ENCODE data around the gene CFAP45.

The CFAP45 gene

DNA sequence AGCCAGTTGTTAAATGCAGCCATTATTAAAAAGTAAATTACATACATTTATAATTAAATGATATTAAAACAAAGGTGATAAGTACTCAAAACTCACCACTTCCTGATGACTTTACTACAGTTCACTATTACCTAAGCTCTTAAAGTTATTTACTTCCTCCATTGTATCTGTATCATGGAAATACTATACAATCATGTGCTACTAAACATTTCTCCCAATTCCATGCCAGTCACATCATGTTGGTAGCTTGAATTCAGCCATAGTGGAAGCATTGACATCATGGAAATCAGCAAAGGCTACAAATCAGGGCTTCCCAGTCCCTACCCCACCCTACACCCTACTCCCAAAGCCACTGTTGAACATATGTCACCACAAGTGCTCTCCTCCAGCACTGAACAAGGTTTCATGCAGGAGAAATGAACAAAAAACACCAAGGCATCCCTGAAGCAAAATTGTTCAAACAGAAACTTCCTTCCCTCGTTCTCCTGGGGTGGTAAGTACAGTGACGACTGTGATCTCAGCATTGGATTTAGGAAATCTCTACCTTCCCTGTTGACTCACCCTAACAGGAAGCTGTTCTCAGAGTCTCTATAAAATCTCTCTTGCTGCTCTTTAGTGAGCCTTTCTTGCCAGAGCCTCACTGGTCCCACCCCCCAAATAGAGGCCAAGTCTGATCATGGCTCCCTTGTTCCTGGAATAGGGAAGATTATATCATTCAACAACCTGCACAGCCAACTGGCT lies 50.2 kb downstream of the CFAP45 start:
- no peak for DNase-seq (ENCODE audit: low read depth)

DNA sequence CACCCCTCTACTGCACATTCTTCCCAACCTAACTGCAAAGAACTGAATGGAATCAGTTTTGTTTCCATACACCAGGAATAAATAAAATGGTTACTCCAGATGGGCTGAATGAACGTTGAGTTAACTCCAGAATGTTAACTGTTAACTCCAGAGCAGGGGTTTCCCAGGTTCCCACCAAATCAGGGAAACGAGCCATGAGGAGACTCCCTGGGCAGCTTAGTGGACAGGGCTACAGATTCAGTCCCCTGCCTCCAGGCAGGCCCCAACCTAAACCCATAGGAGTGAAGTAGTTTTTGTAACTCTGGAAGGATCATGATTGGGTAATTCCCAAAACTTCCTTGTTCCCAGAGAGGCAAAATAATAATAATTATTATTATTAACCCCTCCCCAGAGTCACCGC lies 51.6 kb downstream of the CFAP45 start:
- DNase-seq (ENCODE audit: low read depth), result no peak

DNA sequence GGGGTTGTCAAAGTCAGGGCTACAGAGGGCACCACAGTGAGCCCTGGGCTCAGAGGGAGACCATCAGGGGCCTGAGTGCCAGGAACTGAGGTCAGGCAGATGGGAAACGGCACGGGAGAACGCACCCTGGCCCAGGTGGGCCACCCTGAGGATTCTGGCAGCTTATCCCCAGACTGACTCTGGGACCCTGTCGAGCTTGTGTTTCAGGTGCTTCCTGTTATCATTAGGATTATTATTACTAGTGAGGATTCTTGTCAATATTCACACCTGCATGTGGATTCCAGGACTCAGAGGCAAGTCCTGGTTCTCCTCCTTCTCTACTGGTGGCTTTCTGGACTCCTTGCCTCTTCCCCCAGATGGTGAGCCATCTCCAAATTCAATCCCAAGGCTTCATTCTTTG lies 52.7 kb downstream of the CFAP45 start:
- no peak for DNase-seq (ENCODE audit: low read depth)

DNA sequence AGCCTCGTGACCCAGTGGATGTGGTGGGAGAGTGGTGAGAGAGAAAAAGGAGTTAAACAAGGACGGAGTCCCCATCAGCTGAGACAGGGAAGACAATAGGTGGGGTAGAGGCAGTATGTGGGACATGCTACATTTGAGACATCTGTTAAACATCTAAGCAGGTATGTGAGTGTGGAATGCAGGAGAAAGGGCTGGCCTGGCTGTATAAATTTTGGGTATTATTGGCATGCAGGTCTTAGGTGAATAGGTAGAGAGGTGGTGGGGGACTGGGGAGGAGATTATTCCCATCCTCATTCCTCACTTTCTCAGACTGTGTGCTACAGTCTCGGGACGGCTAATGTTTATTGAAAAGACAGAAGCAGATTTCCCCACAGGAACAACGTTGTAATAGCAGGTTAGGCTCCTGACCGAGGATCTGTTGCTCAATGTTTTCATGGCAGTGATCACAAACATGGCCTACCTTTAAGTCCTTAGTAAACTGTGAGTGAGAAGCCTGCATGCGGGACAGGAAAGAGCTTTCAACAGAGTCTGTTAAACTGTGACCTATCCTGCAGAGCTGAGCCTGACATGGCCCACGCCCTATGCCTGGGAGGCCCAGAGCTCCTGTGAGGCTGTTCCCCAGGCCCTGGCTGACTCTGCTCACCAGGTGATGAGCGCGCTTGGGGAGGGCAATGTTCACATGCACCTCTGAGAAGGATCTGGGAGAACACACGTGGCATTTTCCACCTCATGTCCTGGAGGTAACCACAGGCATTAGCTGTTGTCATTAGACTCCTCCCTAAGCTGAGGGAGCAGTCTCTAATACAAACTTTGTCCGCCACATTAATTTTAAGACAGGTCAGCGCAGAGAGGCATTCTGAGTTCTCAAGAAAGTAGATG lies 54.0 kb downstream of the CFAP45 start:
- DNase-seq (ENCODE audit: low read depth), result no peak

DNA sequence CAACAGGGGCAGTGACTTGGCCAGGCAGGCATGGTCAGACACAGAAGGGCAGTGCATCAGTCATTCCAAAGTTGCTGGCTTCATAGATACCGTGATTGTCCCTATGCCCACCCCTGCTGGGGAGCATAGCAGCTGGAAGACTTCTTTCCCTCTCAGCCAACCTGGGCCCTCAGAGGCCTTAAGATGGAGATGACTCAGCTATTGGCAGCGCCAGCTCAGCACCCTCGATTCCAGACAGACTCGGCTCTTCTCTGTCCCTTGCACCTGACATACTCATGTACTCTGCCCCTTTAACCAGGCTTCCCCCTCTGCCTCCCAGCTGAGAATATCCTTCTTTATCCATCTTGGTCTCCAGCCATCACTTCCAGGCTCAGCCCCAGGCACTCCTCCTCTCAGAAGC lies 56.5 kb downstream of the CFAP45 start:
- no peak for DNase-seq (ENCODE audit: low read depth)

DNA sequence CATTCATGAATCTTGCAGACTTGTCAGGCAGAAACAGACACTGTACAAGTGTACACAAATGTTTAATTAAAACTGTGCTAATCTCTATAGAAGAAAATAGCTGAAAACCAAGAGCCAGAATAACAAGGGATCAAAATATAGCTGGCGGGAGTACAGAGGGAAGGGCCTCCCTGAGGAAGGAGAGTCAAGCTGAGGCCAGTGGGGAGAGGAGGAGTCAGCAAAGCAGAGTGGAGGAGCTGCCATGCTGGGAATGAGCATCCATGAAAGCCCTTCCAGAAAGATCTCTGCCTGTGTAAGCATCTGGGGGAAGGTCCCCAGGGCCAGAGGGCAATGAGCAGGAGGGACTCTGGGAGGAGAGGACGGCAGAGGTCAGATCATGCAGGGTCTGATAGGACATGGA lies 58.2 kb downstream of the CFAP45 start:
- no peak for DNase-seq (ENCODE audit: low read depth)

DNA sequence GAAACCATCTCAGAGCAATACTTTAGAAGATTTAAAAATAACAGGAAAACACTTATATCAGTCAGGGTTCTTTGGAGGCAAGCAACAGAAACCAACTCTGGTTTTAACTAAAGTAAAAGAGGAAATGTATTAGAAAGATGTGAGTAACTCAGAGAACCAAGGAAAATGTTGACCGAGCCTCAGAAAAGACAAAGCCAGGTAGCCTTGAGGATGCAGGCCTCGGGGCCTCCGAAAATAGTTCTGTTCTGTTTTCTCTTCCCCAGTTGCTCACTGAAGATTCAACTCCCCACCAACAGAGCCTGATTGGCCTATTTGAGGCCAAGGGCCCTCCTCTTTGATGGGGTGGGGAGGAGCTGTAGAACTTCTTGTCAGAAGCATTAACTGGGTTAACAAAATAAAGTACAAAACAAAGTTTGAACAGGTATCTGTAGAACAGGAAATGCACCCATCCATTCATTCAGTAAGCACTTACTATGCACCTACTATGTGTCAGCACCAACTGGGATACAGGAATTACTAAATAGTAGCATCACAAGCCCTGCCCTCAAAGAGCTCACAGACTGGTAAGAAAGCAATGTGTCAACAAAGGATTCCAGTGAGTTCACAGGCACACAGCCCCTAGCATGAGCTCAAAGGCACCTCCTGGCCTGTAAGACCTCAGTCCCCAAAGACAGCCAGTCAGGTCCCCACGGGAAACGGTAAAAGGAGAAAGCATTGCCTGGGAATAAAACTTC lies 60.7 kb downstream of the CFAP45 start:
- DNase-seq (ENCODE audit: low read depth), result no peak

DNA sequence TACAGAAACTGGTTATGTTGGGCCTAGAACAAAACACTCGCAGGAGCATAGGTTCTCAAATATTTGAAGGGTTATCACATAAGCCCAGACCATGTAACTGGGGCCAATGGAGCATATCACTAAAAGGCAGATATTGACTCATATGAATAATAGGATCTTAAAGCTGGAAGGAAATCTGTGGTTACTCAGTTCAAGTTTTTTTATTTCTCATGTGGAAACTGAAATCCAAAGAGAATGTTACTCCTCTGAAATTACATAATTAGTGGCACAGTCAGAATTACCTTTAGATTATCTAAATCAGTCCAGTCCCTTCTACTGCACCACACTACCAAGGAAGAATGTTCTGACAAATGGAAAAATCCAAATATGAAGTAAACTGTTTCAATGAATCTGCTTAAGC lies 61.2 kb downstream of the CFAP45 start:
- DNase-seq (ENCODE audit: low read depth), result no peak

DNA sequence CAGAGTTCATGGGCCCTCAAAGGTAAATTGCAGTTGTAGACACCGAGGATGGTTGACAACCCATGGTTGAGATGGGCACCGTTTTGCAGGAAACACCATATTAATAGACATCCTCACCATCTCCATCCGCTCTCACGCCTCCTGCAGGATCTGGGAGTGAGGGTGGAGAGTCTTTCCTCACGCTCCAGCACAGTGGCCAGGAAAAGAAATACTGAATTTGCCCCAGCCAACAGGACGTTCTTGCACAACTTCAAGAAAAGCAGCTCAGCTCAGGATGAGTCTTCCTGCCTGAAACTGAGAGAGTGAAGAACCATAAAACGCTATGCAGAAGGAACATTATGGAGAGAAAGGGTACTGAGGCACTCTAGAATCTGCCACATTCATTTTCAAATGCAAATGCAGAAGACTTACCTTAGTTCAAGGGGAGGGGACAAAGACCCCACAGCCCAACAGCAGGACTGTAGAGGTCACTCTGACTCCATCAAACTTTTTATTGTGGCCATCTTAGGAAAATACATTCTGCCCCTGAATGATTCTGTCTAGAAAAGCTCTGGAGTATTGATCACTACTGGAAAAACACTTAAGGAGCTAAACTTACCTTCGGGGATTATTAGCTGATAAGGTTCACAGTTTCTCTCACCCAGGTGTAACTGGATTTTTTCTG lies 64.0 kb downstream of the CFAP45 start:
- DNase-seq (ENCODE audit: low read depth), result no peak

DNA sequence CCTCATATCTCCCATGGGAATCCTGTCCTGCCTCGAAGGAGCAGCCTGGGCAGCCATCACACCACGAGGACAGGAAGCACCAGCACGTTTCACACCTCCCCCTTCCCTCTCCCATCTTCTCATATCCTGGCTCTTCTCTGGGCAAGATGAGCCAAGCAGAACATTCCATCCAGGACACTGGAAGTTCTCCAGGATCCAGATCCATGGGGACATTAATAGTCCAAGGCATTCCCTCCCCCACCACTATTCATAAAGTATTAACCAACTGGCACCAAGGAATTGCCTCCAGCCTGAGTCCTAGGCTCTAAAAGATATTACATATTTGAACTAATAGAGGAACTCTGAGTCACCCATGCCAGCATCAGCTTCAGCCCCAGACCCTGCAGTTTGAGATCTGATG lies 64.6 kb downstream of the CFAP45 start:
- DNase-seq (ENCODE audit: low read depth), result no peak

DNA sequence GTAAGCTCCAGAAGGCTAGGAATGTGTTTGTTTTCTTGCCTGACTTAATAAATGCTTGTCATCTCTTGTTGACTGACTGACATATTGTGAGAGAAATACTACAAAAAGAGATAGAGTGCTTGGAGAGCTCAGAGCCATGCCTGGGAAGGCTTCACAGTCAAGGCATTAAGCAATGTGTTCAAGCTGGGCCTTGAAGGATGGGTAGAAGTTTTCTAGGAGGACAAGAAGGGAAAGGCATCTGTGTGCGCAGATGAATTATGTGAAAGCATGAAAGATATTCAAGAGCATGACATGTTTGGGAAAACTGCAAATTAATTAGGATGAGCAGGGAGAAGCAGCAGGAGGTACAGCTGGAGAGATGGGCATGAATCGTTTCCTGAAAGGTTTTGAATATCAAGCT lies 67.7 kb downstream of the CFAP45 start:
- no peak for DNase-seq (ENCODE audit: low read depth)

DNA sequence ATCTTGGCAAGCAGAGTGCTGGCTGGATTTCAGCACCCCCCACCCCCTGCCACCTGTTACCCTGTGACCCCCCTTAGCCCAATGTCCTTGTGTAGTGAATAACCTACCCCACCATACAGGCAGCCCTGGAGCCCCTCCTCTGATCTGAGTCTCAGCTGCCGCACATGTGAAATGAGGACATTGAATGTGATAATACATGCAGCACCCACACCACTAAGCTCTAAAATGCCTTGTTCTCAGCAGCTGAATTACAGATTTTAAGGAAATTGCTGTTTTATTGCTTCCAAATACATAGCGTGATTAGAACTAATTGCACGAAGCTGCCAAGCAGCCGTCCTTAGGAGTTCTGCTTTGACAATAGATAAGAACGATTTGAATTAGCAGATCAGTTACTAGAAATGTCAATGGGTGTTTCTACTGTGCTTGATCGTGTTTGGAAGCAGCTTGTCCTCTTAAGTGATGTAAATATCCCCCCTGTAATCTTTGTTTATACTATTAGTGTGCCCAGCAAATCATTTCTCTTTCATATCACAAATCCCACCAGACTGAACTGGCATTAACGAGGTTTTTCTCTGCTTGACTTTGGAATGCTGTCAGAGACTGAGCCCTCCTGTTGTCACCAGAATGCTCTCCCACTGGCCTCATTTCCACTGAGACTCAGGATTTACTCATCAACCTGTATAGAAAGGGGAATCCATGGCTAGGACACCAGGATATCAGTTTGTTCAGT lies 68.4 kb downstream of the CFAP45 start:
- no peak for DNase-seq (ENCODE audit: low read depth)

DNA sequence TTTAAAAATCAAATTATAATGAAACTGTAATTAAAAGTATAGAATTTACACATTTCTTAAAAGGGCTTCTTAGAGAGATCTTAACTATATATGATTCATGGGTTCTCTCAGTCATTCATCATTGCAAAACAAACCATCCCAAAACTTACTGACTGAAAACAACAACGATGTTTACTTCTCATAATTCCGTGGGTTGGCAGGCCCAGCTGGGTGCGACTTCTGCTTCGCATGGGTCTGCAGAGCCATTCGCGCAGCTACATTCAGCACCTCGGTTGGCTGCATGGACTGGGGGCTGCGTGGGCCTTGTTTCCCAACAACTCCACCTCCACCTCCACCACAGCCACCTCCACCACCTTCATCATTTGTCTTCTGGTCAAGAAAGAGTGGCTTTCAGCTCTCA lies 69.2 kb downstream of the CFAP45 start:
- DNase-seq (ENCODE audit: low read depth), result no peak

DNA sequence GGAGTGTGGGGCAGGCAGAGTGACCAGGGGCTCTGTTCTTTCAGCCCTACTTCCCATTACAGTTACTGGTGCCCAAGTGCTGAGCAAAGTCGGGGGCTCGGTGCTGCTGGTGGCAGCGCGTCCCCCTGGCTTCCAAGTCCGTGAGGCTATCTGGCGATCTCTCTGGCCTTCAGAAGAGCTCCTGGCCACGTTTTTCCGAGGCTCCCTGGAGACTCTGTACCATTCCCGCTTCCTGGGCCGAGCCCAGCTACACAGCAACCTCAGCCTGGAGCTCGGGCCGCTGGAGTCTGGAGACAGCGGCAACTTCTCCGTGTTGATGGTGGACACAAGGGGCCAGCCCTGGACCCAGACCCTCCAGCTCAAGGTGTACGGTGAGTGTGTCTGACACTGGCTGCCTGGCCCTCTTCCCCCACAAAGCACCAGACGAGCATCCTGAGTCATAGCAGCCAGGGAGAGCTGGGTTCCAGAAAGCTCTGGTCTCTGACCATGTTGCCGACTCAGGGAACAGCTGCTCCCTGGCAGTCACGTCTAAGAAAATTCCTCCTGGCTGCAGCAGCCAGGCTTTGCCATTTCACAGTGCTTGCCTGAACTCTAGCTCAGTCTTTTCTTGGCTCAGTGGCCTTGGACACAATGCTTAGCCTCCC lies 70.0 kb downstream of the CFAP45 start:
- DNase-seq (ENCODE audit: low read depth), result no peak

DNA sequence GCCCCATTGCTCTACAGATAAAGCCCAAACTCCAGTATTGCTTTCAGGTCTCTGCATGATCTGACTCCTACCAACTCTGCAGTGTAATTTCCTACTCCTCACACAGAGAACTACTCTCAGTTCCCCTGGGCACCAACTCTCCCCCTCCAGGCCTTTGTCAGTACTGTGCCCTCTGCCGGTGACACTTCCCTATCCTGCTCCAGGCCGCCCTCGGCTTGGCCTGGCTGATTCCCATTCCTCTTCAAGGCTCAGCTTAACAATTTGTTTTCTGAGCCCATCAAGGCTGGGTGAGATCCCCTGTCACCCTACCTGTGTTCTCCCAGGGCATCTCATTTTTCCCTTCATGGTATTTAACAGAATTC lies 70.7 kb downstream of the CFAP45 start:
- no peak for DNase-seq (ENCODE audit: low read depth)

DNA sequence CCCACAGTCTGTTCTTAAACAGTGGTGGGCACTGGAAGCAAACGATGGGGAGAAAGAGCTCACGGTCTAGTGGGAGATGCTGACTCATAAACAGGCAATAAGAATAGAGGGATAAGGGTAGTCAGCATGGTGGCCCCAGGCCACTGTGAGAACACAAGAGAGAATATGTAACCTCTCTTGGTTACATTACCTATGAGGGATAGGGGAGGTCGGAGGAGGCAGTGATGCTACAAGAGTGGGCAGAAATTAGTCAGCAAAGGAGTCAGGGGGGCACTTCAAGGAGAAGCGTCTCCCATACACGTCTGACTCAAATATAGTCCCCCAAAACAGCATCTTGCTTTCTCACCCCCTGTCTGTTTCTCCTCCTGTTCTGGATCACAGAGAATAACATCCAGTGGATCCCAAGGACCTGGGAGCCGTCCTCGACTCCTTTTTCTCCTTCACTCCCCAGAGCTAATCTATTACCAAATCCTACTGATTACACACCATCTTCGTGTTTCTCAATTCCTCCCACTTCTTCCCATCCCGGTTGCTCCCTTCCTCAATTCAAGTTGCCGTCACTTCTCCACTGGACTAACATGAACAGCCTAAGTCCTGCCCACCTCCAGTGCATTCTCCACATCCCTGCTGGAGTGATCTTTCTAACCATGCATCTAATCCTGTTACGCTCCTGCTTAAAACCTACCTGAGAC lies 71.2 kb downstream of the CFAP45 start:
- DNase-seq (ENCODE audit: low read depth), result no peak

DNA sequence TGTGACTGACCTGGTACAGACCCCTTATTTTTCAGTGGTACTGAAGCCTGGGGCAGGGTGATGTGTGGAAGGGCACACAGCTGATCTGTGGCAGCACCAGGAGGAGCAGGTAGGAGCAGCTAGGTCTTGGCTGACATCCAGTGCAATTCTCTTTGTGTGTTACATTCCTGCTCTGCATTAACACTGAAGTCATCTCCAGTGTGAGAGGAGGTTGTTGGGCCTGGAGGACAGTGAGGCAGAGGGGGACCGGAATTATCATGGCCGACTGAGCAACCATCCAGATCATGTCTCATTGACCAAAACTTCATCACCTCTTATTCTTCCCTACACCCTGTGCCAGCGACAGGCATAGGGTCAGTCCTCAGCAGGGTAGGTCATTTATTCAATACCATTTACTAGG lies 71.8 kb downstream of the CFAP45 start:
- DNase-seq (ENCODE audit: low read depth), result no peak

DNA sequence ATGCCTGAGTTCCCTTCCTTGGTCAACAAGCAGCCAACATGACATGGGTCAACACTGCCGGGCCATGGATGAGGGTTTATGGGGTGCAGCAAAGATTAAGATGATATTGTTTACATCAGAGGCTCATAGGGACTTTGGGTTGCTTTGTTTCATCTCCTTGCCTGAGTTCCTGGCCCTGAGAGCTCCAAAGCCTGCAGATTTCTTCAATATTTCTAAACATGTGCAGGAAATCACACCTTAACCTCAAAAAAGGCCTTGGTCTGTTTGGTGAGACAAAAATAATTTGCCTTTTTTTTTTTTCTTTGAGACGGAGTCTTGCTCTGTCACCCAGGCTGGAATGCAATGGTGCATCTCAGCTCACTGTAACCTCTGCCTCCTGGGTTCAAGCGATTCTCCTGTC lies 72.4 kb downstream of the CFAP45 start:
- no peak for DNase-seq (ENCODE audit: low read depth)

DNA sequence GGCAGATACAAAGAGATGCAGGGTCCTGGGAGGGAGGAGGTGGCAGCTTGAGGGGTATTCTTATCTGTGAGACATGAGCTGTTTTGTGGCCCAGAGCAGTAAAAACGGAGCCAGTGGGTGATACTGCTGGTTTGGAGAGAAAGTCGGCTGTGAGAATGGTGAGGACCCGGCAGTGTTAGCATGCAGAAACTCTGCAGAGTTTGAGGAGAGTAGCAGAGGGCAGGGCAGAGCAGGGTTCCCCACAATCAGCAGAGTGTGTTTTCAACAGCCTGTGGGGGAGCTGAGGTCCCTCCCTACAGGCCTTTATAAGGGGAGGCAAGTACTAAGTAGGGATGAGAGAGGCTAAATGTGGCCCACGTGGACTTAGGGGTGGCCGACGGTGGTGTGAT lies 72.9 kb downstream of the CFAP45 start:
- no peak for DNase-seq (ENCODE audit: low read depth)

DNA sequence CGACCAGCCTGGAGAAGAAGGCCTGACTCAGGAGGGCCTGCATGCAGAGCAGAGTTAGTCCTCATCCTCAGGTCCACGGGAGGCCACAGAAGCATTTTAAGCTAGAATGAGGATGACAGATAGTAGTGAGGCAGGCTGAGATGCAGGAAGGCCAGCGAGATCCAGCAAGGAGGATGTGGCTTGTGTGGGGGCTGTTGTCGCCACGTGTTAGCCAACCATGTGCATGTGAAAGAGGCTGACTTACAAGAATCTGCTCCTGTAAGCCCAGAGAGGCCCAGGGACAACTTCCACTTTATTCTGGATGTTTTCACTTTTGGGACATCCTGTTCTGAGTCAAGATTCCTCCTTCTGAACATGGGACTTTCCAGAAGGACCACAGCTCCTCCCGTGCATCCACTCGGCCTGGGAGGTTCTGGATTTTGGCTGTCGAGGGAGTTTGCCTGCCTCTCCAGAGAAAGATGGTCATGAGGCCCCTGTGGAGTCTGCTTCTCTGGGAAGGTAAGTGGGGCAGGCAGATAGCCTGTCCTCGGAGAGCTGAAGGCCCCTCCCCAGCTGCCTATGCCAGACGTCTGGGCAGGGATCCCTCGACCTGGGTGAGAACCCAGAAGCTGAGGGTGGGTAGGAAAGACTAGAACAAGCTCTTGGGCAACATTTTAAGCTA lies 73.4 kb downstream of the CFAP45 start, which contains the start of gene SLAMF8:
TSS of gene SLAMF8 (plus strand) at position 433 of the 661 bp plus-strand sequence. CDS start at position 459, 26 bp downstream.
- peak; percentile 17 for DNase-seq (ENCODE audit: low read depth)

All from activated T-helper 1 cell treated with Interleukin-2 at 50 U/mL for 16 hours (primary cell).